Esophagus muscularis mucosa (tissue), 4 donors: ENCODE results near the gene MSRB1.

ENCODE experiments used
- EP300 ChIP-seq: sonication (generic); formaldehyde crosslinking; IDR thresholded peaks from one replicate; pipeline ENCODE4 v1.6.1; 2017; ENCODE audit warnings: antibody characterized with exemption
- POLR2A ChIP-seq: fragments of 450-650 bp; IDR thresholded peaks from one replicate; pipeline ENCODE4 v1.6.1; 2017; ENCODE audit warnings: antibody characterized with exemption, moderate library complexity, mild to moderate bottlenecking, low read depth
- POLR2AphosphoS5 ChIP-seq, 2 donors: sonication (generic); formaldehyde crosslinking; IDR thresholded peaks; one replicate each; pipeline ENCODE4 v1.6.1; 2017; ENCODE audit warnings: antibody characterized with exemption in 2 of 2
- TF ChIP-seq, protein P1 (sequence below), 3 experiments: fragments of 200-600 bp in 2 of 3; fragments of 450-650 bp in 1 of 3; sonication (generic) in 2 of 3; IDR thresholded peaks; one replicate each; pipeline ENCODE4 v1.5.1; 2017 to 2019; ENCODE audit warnings: antibody characterized with exemption in 3 of 3, mild to moderate bottlenecking in 2 of 3, moderate library complexity in 1 of 3

DNA sequence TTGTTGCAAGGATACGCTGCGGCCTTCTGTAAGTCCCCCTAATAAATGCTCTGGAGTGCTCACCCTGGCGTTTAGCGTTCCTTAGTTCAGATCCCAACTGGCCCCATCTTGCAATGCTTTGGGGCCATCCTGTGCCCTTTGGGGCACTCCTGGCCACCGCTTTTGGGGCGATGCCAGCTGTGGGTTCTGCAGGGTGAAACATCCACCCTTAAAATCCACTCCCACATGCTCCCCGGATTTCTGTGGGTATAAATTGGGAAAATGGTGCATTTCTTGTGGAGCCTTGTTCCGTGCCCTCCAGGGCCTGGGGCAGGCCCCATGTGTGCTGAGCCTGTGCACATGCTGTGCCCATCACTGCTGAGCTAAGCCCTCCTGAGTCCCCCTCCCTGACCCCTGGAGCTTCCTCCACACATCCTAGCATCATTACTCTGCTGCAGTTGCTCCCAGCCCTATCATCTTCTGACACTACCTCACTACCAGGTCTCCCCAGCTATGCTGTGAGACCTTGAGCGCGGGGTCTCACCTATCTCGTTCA is 6.0 kb downstream of the MSRB1 start:
- TF ChIP-seq, protein P1, sequence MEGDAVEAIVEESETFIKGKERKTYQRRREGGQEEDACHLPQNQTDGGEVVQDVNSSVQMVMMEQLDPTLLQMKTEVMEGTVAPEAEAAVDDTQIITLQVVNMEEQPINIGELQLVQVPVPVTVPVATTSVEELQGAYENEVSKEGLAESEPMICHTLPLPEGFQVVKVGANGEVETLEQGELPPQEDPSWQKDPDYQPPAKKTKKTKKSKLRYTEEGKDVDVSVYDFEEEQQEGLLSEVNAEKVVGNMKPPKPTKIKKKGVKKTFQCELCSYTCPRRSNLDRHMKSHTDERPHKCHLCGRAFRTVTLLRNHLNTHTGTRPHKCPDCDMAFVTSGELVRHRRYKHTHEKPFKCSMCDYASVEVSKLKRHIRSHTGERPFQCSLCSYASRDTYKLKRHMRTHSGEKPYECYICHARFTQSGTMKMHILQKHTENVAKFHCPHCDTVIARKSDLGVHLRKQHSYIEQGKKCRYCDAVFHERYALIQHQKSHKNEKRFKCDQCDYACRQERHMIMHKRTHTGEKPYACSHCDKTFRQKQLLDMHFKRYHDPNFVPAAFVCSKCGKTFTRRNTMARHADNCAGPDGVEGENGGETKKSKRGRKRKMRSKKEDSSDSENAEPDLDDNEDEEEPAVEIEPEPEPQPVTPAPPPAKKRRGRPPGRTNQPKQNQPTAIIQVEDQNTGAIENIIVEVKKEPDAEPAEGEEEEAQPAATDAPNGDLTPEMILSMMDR (IDR thresholded peaks at IDR 0.05), result no peak
- TF ChIP-seq POLR2A (no peak), POLR2AphosphoS5 (IDR thresholded peaks at IDR 0.05) (no peak), EP300 (no peak)
